Stimulated activated CD4-positive, alpha-beta T cell treated with anti-CD3 and anti-CD28 coated beads, Interleukin-1b, Interleukin-23, amount 100 ng/mL, for 1 hour (primary cell): Measurements from ENCODE around the gene DDX10.

Experiments used
- DNase-seq, 2 donors: peaks; one replicate each; pipeline ENCODE4 v3.0.0-alpha.2; 2020; ENCODE audit warnings: low read depth in 2 of 2

Gene DDX10

GRCh38 chr11:108906329-108906728, 241.5 kb downstream of the DDX10 start:
- no peak for DNase-seq

DNA sequence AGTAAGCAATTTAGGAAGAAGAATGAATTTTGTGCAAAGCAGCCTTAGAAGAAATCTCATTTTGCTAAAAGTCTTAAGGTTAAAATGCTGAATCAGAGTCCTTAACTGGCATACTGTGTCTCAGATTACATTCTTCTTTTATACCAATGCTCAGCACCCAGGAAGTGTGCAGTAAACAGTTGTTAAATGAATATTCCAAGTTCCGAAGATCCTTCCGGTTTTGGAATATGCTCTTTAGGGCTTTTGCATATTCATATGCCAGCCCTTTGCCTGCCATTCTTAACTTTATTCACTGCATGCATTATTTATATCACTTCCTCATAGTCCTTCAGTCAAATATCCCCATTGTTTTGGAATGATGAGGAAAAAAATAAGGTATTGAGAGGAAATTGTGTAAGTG, 242.0 kb downstream of the DDX10 start:
- DNase-seq = no peak

- no peak for DNase-seq
Measured at GRCh38 chr11:108909041-108909440, 244.2 kb downstream of the DDX10 start.

DNA sequence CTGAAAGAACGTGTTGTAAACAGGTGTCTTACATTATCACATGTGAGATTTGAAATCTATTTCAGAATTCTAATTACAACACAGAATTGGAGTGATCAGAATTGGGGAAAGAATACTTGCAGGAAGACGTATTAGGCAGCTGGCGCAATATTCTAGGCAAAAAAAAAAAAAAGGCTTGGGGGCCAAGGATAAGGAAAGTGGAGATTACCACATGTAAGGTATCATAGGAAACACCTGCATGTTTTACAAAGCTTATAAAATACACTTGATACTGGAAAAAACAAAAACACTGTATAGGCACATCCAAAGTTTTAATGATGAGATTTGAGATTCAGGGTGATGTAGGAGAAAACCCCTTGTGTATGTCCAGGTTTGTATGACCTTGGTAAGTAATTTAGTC, 245.1 kb downstream of the DDX10 start:
- no peak for DNase-seq

DNA sequence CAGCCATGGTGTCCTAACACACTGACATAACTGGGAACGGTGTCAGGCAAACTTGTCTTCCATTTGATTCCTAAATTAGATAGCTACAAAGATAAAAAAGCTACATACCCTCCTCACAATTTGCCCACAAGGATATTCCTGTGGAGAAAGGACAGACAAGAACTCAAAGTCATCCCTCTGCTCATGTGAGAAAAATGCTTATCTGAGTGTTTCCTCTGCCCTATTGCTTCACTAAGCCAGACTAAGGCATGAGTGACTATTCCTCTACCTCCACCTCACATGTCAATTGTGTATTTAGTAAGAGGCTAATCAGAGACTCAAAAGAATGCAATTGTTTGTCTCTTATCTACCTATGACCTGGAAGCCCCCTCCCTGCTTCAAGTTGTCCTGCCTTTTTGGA, 247.7 kb downstream of the DDX10 start:
- no peak for DNase-seq

DNA sequence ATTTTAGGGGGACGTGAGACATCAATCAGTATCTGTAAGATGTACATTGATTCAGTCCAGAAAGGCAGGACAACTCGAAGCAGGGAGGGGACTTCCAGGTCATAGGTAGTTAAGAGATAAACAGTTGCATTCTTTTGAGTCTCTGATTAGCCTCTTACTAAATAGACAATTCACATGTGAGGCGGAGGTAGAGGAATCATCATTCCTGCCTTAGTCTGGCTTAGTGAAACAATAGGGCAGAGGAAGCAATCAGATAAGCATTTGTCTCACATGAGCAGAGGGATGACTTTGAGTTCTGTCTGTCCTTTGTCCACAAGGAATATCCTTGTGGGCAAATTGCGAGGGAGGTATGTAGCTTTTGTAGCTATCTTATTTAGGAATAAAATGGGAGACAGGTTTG, 248.3 kb downstream of the DDX10 start:
- no peak for DNase-seq

- no peak for DNase-seq
Measured at GRCh38 chr11:108914211-108914610, 249.3 kb downstream of the DDX10 start.

DNA sequence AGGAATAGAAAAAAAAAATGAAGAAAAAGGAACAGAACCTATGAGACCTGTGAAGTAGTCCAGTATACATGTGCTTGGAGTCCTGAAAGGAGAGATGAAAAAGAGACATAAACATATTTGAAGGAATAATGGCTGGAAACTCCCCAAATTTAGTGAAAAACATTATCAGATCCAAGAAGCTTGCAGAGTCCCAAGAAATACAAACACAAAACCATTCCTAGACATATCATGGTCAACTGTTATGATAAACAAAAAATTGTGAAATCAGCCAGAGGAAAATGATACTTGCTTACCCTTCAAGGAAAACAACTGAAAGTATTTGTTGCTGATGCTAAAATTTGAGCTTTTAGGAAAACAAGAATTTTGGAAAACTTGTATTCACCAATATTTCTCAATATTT, 250.1 kb downstream of the DDX10 start:
- DNase-seq = no peak

- no peak for DNase-seq
Measured at GRCh38 chr11:108915666-108916065, 250.8 kb downstream of the DDX10 start.

DNA sequence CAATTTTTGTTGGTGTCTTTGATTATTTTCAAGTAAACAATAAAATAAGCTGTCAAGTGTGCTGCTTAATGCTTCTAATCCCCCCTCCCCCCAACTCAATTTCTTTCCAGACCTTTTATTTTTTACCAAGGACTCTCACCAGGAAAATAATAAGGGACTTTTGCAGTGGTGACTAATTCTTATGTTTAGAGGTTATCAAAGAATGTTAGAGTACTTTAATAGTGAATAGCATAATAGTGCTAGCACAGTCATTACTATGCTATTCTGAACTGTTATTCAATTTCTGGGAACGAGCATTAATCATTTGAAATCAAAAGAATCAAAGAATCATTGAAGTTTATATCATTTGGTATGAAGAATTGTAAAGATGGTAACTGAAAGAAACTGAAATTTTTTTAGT, 251.4 kb downstream of the DDX10 start:
- DNase-seq = no peak

GRCh38 chr11:108916935-108917334, 252.1 kb downstream of the DDX10 start:
- no peak for DNase-seq

- no peak for DNase-seq
Measured at GRCh38 chr11:108921211-108921610, 256.3 kb downstream of the DDX10 start.

- DNase-seq = no peak
Measured at GRCh38 chr11:108922241-108922640, 257.4 kb downstream of the DDX10 start.

DNA sequence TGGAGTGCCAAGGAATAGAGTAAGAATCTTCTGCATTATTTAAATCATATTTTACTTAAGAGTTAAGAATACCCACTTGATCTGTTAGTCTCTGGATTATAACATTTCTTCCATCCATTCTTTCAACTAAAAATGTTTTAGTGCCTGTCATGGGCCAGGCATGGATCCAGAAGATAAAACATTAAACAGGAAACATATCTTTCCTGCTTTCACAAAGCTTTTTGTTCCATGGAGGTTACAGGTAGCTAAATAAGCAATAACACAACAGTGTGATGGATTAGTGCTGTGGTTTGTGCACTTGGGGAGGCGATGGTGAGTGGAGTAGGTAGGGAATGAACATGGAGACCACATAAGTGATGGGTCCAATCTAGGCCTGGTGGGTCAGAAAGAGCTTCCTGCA, 258.5 kb downstream of the DDX10 start:
- no peak for DNase-seq

DNA sequence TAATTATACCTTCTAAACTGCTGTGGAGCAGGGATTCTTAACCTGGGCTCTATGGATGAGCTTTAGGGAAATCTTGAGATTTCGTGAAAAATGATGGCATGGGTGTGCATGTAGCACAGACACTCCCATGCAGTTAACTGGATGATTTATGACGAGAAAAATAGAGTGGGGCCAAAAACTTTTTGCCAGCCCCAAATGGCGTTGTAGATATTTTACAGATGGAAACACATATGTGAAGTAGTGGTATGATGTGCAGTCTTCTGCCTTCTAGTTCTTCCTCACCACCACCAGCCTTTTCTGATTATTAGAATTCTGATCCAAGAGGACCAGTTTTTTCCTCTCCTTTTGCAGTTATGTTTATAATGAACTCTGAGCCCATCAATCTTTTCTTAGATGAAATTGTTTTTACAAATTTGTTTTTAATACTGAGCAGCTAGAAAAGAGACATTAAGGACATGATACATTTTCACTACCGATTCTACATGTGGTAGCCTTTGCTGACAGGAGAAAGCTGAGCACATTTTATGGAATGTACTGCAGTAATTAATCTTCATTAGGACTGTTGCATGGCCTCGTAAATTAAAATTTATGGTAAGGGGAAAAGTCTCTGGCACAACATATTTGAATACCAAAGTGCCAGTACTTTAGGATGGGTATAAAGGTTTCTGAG, 261.4 kb downstream of the DDX10 start:
- DNase-seq = no peak

- DNase-seq = no peak
Measured at GRCh38 chr11:108926841-108927577, 262.1 kb downstream of the DDX10 start.

DNA sequence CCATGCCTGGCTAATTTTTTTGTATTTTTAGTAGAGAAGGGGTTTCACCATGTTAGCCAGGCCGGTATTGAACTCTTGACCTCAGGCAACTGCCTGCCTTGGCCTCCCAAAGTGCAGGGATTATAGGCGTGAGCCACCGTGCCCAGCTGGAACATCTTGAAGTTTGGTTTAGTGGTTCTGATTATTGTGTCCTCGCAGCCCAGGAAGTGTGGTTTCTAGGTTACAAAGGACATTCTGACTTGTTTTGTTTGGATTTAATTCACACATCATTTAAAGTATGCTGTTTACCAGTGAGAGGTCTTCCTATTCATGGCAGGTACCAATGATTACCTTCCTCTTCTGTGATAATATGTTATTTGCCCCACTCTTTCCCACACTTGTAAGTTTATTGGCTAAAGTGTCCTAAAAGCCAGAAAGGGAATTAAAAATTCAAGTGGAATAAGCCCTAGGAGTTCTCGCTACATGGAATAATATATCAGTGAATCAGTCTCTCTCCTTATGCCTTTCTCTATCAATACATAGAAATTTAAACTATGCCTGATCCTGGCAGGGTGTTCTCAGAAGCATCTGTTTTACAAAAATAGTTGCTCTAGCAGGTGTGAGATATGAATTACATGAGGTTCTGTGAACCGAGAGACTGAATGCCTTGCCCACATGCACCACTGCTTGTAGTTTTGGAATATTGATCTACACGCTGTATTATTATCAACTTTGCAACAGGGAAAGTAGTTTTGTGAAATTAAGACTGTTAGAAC, 263.1 kb downstream of the DDX10 start:
- no peak for DNase-seq

DNA sequence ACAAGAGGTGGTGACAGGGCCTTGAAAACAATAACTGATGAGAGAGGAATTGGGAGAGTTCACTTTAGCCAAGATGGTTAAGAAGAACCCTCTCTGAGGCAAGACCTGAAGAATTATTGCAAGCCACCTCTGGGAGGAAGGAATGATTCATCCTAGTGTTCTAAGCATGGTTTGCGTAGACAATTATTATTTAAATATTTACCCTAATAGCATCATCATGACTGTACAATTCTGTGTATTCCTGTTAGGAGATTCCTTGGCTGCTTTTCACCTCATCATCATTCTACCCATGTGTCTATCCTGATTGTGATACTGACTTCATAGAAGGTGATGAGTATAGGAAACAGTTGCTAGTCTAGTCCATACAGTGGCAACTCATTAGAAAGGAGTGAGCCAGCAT, 264.4 kb downstream of the DDX10 start:
- no peak for DNase-seq

DNA sequence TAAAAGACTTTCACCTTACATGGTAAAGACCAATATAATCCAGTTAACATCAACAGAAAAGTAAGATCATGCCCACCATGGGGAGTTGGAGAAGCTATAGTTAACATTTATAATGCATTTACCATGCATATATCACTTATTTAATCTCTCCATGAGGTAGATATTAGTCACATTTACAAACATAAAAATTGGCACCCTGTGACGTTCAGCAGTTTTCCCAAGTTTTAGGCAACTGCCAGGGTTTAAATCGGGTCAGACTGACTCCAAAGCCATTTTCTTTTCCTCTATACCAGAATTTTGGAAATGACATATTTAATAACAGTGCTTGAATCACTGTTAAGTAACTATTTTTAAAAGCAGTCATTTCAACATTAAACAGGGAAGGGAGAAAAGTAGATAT, 266.3 kb downstream of the DDX10 start:
- DNase-seq = no peak

DNA sequence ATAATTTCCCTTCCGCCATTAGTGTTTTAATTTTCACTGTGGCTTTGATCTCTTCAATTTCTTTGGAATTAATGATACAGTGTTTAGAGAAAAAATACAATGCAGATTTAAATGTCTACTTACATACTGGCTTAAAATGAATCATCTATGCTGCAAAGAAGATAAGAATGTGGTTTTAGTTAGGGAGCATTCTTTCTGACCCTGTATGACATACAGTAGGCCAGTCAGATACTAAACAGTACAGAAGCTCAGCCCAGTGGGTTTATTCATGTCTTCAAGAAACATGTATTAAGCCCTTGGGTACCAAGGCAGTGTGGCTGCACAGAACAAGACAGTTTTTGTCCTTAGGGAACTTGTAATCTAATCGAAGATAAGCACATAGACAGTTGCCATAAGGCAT, 268.8 kb downstream of the DDX10 start:
- no peak for DNase-seq

DNA sequence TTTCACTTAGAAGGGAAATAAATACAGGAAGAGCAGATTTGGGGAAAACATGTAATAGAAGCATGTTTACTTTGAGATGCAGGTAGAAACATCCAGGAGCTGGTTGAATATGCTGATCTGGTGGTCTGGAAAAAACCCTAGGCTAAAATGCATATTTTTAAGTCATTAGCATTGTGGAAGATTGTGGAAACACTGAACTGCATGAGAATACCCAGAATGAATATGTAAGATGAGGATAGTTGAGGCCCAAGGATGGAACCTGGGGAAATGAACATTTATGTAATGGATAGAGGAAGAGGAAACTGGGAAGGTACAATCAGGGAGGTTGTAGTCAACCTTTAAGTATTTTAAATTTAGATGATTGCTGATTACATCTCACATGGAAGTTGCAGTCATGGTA, 269.4 kb downstream of the DDX10 start:
- no peak for DNase-seq

DNA sequence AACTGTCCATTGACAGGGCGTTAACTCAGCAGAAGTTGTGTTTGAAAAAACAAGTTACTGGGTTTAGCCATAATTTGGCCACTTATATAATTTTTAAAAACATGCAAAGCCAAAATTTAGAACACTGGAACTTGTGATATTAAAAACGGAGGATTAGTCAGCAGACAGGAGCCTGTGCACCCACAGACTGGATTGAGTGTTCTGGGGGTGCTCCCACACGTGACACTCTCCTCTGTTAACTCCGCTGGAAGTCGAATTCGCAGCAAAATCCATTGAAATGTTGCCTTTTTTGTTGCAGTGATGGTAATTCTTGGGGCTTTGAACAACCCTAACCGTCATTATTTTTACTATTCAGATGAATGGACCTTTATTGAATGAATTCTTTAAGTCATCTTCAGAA, 269.8 kb downstream of the DDX10 start:
- no peak for DNase-seq

DNA sequence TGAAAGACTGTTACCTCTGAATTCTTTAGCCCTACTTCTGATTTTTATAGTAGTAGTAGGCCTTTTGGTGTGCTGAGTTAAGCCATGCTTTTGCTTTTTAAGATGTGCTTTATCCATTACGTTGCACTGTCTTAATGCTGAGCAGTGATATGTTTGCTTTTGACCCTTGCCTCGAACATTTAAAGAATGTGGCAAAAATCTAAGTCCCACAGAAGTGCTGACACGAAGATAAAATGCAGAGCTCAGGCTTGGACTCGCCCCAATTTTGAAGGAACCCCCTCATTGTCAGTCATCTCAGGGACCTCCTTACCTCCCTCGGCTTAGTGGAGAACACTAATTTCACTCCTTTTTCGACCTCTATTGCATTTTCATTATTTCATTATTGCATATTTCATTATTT, 272.9 kb downstream of the DDX10 start:
- no peak for DNase-seq
